Measurements from ENCODE around the gene CA11. TPM values are rescaled to one million over a fixed set of nuclear protein-coding genes. Genes with fewer than 3 reads are reported as not detected.

Gene CA11
- total RNA-seq, 1 donor from 2014 or later: 9.5 TPM

DNA sequence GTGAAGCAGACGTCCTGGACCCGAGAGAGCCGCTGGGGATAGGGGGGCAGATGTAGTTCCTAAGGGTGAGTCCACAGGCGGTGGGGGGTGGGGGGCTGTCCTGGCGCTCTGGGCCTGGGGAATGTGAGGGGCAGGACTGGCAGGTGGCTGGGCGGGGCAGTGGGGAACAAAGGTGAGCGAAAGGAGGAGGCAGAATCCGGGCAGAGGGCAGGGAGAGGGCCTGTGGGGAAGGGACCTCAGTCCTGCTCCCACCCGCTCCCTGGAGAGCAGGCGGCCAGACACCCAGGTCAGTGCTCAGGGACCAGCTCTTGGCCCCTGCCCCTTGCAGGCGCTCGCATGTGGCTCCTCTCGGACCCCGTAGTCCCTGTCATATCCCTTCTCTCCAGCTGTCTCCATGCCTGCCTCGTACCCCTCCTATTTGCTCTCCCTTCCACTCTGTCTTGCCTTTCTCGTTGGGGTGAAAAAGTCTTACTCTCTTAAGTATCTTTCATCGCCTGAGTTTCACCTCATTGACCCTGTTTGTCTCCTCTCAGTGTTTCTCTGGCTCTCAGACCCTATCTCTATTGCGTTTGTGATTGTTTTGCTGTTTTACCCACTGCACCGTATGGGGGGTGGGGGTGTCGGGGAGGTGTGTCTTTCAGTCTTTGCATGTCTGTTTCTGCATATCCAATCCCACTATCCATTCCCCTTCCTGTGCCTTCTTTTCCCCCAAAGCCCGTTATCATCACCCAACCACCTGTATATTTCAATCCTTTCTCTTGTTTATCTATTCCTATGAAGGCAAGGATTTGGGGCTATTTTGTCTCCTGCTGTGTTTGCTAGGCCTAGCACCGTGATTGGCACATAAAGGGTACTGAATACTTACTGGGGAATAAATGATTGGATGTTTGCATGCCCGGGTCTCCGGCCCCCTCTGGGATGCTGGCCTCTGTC is 20.9 kb downstream of the CA11 start:
- no peaks in the 10 kb centered on the region for H3K27me3 Mint-ChIP-seq
- H3K9me3 Mint-ChIP-seq: no peaks in the 10 kb centered on the region
- ChIA-PET POLR2A (interaction anchor here (1.6 to 3.5 kb wide), 3 partner anchors 9 to 132 kb away, joined by 3 to 53 read pairs (median 24); partner anchors contain the start of gene DBP), CTCF (no interaction called here)
- H3K27ac Mint-ChIP-seq: peak overlapping the region; percentile 90
- peak overlapping the region; percentile 86 for H3K4me3 Mint-ChIP-seq
- DNase-seq: no peak
- H3K36me3 Mint-ChIP-seq (ENCODE audit: low read depth): peaks cover 29% of the 10 kb centered on the region
- TF ChIP-seq, protein P1, sequence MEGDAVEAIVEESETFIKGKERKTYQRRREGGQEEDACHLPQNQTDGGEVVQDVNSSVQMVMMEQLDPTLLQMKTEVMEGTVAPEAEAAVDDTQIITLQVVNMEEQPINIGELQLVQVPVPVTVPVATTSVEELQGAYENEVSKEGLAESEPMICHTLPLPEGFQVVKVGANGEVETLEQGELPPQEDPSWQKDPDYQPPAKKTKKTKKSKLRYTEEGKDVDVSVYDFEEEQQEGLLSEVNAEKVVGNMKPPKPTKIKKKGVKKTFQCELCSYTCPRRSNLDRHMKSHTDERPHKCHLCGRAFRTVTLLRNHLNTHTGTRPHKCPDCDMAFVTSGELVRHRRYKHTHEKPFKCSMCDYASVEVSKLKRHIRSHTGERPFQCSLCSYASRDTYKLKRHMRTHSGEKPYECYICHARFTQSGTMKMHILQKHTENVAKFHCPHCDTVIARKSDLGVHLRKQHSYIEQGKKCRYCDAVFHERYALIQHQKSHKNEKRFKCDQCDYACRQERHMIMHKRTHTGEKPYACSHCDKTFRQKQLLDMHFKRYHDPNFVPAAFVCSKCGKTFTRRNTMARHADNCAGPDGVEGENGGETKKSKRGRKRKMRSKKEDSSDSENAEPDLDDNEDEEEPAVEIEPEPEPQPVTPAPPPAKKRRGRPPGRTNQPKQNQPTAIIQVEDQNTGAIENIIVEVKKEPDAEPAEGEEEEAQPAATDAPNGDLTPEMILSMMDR (IDR thresholded peaks at IDR 0.05): no peak
- ATAC-seq (ENCODE audit: low read depth): no peak
- H3K4me1 Mint-ChIP-seq: peaks cover 36% of the 10 kb centered on the region
- intact Hi-C loops (cut with micrococcal nuclease): loop anchor here (1.0 kb wide), 1 partner anchor 9 kb away; no protein-coding TSS in a partner anchor

DNA sequence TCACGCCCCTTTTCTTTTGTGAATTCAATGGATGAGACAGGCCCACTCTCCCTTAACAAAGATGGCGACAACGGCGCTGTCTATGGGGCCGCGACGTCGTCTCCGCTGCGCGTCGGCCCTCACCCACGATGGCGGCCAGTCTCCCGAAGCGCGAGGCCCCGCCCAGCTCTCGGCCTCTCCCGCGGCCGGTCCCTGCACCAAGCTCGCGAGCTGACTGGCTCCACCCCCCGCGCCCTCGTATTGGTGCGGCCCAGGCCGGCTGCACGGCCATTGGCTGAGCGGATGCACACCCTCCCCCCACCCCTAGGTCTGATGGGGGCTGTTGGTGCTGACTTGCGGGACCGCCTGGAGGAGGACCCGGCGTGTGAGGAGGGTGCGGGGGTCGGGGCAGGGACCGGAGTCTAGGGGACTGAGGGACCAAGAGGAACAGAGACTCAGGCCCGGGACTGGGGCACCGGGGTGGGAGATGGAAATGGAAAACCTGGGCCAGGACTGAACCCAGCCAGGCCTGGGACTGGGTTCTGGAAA is 21.9 kb downstream of the CA11 start:
- Mint-ChIP-seq H3K27ac (peak overlapping the region; percentile 90), H3K4me3 (peak overlapping the region; percentile 86), H3K36me3 (ENCODE audit: low read depth) (peaks cover 32% of the 10 kb centered on the region), H3K9me3 (no peaks in the 10 kb centered on the region), H3K4me1 (peaks cover 44% of the 10 kb centered on the region), H3K27me3 (no peaks in the 10 kb centered on the region)
- peak; percentile 95 for DNase-seq
- intact Hi-C loops (cut with micrococcal nuclease): loop anchor here (1.0 kb wide), 1 partner anchor 10 kb away; no protein-coding TSS in a partner anchor
- TF ChIP-seq, protein P1 (IDR thresholded peaks at IDR 0.05): no peak
- POLR2A ChIA-PET: interaction anchor here (0.5 to 3.5 kb wide), 14 partner anchors 8 to 1907 kb away, joined by 3 to 53 read pairs (median 3); partner anchors contain the start of genes CA11, DBP and PRKD2
- peak; percentile 80 for ATAC-seq (ENCODE audit: low read depth)
- CTCF ChIA-PET: interaction anchor here (0.9 kb wide), 1 partner anchor 15 kb away, joined by 4 read pairs; no protein-coding TSS in a partner anchor

DNA sequence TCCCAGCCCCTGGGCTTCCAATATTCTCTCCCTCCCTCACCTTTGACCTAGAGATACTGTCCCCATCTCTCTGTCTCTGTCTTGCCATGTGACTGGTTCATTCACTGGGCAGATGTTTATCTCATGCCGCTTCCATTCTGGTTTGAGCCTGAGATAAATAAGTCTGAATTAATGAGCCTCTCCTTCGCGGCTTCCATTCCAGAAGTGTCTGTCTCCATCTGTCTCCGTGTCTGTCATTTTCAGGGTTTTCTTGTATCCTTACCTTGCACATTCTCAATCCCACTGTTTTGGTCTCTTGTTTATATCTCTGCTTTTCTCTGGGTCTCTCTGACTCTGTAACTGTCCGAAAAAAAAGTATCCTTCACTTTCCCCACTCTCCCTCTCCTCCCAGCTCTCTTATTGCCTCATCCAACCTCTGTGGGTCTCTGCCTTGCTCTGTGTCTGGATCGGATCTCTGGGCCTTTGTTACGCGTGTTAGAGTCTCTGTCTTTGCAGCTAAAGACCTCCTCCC is 22.4 kb downstream of the CA11 start:
- intact Hi-C loops (cut with micrococcal nuclease): loop anchor here (1.0 kb wide), 1 partner anchor 11 kb away; no protein-coding TSS in a partner anchor
- DNase-seq (no peak), ATAC-seq (ENCODE audit: low read depth) (no peak)
- POLR2A ChIA-PET: interaction anchor here (0.6 to 3.5 kb wide), 9 partner anchors 10 to 394 kb away, joined by 3 to 53 read pairs (median 4); partner anchors contain the start of genes CA11 and DBP
- Mint-ChIP-seq H3K27ac (peak overlapping the region; percentile 90), H3K9me3 (no peaks in the 10 kb centered on the region), H3K4me3 (peak overlapping the region; percentile 86), H3K27me3 (no peaks in the 10 kb centered on the region), H3K36me3 (ENCODE audit: low read depth) (peaks cover 33% of the 10 kb centered on the region), H3K4me1 (peaks cover 45% of the 10 kb centered on the region)
- CTCF ChIA-PET: interaction anchor here (0.9 kb wide), 1 partner anchor 15 kb away, joined by 4 read pairs; no protein-coding TSS in a partner anchor
- TF ChIP-seq, protein P1 (IDR thresholded peaks at IDR 0.05): no peak

DNA sequence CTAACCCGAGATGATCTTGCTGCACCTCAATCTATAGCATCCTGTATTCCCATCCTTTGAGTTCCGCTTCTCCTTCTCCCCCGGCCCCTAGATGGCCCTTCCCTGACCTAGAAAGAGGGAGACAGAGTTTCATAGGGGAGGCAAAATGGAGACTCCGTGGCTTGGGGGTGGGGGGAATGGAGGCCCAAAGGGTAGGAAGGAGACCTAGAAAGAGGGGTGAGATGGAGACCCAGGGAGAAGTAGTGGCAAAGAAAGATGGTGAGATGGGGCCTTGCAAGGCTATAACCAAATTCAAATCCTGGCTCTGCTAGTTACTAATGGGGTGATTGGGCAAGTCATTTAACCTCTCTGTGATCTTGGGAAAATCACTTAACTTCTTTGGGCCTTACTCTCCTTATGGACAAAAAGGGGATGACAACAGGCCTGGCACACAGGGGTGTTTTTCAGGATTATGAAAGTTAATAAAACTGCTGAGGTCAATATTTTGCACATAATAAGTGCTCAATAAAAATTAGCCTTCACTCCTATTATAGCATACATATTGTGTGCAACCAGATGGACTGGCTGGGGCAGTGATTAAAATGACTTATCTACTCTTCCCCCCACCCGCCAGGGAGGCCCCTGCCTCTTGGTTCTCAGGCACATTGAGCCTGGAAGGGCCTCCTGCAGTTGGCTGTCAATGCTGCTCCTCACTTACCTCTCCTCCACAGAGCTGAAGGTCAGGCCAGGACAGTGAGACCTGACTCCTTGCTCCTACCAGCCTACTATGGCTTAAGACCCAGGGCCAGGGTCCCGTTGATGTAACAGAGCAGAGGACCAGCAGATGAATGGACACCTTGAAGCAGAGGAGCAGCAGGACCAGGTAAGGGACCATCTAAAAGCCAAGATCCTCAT is 26.0 kb downstream of the CA11 start:
- ChIA-PET POLR2A (interaction anchor here (0.6 to 2.8 kb wide), 37 partner anchors 8 to 1020 kb away, joined by 3 to 67 read pairs (median 4); partner anchors contain the start of genes CA11, DBP, EMP3 and GYS1), CTCF (interaction anchor here (0.6 to 3.2 kb wide), 7 partner anchors 11 to 299 kb away, joined by 3 to 13 read pairs (median 4); partner anchors contain the start of genes CA11 and GRWD1)
- H3K4me1 Mint-ChIP-seq: peaks cover 62% of the 10 kb centered on the region
- H3K27ac Mint-ChIP-seq: peak overlapping the region; percentile 97
- H3K4me3 Mint-ChIP-seq: peak overlapping the region; percentile 98
- ATAC-seq (ENCODE audit: low read depth) (no peak), DNase-seq (no peak)
- intact Hi-C loops (cut with micrococcal nuclease): loop anchor here (1.0 to 2.0 kb wide), 8 partner anchors 12 to 287 kb away; partner anchors contain the start of genes CA11, DBP, GRWD1 and SYNGR4
- TF ChIP-seq, protein P1 (IDR thresholded peaks at IDR 0.05): no peak
- H3K36me3 Mint-ChIP-seq (ENCODE audit: low read depth): peaks cover 63% of the 10 kb centered on the region
- H3K9me3 Mint-ChIP-seq: no peaks in the 10 kb centered on the region
- no peaks in the 10 kb centered on the region for H3K27me3 Mint-ChIP-seq

Measured in activated B cell treated with CpG ODN at 0.5 μM for 24 hours (primary cell).